GM19099 (cell line): Measurements from ENCODE around the gene LRRC23.

ENCODE experiments used
- POLR2A ChIP-seq: IDR thresholded peaks from 3 replicates; pipeline ENCODE4 v1.6.1; 2011; ENCODE audit warnings: low read depth; ENCODE audit not compliant: insufficient read length; ENCODE audit errors: extremely low read depth

The LRRC23 gene

DNA sequence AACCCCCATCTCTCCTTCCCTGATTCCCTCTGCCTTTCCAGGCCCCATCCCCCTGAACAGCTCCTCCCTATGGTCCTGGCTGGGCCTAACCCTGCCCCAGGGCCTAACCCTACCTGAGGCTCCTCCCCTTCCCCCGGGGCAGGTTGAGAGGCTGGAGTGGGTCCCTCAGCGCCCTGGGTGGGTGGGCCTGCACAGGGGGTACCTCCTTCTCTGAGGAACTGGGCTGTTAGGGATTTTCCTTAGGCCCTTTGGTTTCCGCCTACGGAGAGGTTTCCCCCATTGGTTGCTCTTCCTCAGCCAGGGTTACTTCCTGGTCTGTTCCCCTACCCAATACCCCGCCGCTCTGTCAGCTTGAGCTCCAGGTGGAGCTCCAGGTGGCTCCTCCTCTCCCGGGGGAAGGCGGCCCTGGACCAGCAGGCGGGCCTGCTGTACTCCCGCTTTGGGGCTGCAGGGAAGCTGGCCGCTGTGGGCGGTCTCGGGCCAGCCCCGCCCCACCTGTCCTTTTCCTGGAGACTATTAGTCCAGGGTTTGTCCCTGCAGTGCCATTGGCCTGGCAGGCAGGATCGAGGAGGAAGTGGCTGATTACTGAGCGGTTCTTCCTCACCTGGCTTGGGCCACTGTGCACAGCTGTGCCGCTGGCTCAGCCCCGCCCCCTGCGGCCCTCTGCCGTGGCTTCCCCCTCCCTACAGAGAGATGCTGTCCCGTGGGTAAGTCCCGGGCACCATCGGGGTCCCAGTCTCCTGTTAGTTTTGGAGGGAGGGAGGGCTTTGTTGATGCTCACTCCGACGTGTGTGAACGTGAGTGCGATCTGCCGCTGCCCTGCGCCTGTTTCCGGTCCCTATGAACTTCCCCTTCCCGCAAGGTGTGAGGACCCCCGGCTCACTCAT is 41.7 kb downstream of the LRRC23 start:
- peak; percentile 3 for TF ChIP-seq POLR2A

DNA sequence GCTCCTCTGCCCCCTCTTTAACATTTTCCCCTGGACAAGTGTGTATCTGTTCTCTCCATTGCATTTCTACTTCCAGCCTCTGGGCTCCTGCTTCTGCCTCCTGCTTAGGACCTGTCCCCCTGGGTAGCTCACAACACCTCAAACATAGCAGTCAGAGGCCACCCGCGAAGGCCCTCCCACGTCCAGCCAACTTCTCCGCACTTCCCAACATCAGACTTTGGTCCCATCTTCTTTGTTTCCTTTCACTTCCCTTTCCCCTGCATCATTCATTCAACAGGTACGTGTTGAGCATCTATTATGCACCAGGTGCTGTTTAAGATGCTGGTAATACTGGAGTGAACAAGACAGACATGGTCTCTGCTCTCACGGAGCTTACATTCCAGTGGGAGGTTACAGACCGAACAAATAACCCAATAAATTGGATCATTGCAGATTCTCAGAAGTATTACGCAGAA is 42.3 kb downstream of the LRRC23 start:
- TF ChIP-seq POLR2A = no peak

DNA sequence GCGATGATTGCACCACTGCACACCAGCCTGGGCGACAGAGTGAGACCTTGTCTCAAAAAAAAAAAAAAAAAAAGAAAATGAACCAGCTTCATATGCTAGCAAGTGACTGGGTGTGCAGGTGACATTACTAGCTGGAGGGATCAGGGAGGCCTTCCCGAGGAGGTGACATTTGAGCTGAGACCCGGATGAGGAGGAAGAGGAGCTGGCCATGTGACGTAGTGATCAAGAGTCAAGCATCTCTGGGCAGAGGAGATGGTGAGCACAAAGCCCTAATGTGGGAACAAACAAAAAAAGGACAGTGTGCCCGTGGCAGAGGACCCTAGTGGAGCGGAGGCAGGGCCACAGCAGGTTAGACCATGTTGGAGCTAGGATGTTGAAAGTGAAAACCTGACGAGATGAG is 43.0 kb downstream of the LRRC23 start:
- no peak for TF ChIP-seq POLR2A

DNA sequence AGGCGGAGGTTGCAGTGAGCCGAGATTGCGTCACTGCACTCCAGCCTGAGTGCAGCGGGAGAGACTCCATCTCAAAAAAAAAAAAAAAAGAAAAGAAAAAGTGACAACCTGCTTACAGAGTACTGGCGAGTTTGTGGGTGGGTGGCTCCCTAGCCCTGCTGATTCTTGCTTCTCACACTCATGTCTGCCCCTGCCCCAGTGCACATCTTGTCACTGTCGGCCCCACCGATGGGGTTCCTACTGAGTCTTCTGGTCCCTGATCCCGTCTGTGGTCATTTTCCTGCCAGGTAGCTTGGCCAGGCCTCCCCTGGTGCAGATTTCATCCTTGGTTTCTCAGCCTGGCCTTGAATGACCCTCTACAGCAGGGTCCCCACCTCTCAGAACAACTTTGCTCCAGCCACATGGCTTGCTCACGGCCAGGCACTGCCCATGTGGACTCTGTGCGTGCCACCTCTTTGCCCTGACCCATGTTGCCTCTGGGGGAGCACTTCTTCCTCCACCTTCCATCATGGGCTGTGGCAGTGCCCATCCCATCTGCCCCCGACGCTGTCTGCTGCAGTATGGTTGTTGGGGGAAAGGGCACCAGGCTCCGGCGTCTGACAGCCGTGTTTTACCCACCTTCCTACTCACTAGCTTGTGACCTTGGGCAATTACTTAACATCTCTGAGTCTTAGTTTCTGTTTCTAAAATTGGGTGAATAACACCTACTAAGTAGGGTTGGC is 44.4 kb downstream of the LRRC23 start:
- TF ChIP-seq POLR2A = no peak

DNA sequence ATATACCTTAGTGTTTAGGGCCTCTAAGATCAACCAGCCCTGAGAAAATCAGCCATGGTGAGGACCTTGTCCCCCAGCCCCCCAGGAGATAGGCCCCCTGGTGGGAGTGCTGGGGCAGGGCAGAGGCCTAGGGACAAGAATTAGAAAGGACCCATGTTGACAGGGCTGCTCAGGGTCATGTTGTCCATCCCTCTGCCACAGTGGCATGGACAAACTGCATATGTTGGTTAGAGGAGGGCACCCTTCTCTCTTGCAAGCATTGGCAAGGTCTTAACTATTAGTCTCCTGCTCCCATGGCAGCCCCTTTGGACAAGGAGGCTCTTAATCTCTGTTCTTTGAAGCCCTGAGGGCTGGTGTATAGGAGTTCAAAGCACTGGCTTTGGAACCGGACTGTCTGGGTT is 45.8 kb downstream of the LRRC23 start:
- TF ChIP-seq POLR2A = no peak

DNA sequence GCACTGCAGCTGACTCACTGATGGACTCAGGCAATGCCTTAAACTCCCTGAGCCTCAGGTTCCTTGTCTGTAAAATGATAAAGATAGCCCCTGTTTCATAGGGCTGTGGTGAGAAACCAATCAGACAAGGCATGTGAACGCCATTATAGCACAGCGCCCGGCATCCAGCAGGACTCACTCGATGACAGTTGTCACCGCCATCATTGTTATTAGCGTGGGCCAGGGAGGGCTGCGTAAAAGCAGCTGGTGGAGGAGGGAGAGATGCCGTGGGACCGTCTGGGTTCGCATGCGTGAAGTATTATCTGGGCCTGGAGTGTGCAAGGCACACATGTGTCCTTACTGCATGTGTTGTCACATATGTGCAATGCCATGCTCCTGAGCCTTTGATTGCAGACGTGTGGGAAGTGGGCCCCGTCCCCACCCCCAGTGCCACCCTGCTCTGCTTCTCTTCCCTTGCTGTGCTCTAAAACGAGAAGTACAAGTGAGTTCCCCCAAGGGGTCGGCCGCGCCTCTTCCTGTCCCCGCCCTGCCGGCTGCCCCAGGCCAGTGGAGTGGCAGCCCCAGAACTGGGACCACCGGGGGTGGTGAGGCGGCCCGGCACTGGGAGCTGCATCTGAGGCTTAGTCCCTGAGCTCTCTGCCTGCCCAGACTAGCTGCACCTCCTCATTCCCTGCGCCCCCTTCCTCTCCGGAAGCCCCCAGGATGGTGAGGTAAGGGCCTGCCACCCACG is 46.4 kb downstream of the LRRC23 start, which contains the start of gene PTPN6:
PTPN6 (plus strand) TSS at position 546 of the 730 bp plus-strand sequence; CDS start at position 703, 157 bp downstream.
- TF ChIP-seq POLR2A = peak; percentile 96

DNA sequence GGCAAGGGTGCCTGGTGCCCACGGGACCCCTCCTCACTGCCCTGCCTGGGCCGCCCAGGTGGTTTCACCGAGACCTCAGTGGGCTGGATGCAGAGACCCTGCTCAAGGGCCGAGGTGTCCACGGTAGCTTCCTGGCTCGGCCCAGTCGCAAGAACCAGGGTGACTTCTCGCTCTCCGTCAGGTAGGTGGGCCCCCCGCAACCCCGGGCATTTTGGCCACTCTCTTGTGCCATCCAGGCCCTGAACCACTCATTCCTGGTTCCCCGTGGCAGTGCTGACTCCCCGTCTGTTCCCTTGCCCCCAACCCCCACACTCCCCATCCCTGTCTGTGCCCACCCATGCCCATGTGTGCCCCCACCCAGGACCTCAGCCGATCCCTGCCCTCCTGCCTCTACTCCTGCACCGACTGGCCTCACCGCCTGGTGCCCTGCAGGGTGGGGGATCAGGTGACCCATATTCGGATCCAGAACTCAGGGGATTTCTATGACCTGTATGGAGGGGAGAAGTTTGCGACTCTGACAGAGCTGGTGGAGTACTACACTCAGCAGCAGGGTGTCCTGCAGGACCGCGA is 47.0 kb downstream of the LRRC23 start:
- no peak for TF ChIP-seq POLR2A

DNA sequence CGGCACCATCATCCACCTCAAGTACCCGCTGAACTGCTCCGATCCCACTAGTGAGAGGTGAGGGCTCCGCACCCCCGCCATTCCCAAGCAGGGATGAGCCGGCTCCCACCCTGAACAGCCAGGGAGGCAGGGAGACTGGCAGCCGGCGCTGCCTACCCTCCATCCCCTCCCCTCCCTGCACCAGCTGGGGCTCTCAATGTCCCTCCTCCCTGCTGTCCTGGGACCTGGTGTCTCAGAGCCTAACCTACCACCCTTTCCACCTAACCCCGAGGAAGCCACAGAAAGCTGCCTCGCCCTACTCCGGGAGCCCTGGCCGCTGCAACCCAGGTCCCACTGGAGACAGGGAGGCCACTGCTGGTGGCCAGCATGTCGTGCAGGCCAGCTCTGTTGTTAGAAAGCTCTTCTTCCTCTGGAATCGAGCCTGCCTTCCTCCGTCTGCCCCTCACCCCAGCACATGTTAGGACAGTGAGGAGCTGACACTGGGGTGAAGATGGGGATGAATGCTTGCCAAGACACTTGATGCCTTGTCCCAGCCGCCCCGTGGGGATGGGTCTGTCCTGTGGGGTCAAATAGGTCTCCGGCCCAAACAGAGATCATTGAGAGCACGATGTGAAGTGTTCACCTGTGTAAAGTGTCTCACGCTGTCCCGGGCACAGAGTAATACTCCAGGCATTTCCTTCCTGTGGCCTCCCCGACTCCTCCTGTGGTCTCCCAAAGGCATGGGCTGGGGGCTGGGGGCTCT is 47.7 kb downstream of the LRRC23 start:
- peak; percentile 57 for TF ChIP-seq POLR2A

DNA sequence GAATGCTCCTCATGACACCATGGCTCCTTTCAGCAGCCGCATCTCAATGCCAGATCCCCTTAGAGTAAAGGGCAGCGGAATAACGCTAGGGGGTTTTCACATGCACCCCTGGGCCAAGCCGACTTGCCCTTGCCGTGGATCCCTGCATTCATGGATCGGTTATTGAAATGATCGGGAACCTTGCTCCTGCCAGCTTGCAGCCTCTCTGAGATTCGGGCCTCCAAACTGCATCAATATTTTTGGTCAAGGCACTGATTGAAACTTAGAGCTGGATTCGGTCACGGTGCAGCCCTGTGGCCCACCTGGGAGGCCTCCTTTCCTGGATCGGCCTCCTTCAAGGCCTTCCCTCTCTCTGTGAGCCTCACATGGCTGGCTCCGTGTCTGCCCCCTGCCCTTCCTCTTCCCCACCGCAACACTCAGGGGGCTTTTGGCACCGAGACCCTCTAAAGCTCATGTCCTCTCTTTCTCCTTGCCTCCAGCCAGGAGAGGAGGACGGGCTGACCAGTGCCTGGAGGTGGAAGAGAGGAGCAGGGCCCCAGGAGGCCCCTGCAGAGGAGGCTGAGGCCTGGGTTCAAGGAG is 48.3 kb downstream of the LRRC23 start:
- TF ChIP-seq POLR2A = no peak

DNA sequence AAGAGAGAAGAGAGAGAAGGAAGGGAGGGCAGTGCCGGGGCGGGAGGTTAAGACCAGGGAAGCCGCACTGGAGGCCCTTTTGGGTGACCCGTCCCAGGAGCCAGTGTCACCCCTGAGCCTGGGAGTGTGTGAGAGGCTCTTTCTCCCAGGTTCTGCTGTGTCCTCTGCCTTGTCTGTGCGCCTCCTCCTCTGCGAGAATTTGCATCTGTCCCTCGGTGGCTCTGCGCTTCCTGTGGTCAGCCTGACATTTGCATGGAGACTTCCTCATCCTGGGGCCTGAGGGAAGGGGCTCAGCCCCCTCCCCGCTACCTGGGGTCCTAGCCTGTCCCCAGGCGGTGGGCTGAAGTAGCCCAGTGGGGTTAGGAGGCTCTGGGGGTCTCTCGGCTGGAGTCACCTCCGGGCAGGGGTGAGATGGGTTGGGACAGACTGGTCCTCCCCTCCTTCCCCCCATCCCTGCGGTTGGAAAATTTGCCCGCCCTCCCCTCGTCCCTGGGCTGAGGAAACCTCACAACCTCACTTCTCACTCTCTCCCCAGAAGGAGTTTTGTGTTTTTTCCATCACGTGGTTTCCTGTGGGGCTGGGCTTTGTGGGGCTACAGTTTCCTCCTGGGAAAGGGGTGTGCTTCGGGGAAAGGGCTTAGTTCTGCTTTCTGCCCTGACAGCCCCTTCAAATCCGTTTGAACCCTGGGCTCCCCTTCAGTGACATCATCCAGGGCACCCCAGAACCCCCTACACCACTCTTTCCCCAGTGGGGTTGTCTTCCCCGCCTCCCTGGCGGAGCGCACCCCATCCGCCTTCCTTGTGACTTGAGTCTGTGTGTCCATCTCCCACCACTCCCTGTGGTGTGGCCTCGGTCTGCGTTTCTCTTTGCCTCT is 49.1 kb downstream of the LRRC23 start:
- peak; percentile 99 for TF ChIP-seq POLR2A

DNA sequence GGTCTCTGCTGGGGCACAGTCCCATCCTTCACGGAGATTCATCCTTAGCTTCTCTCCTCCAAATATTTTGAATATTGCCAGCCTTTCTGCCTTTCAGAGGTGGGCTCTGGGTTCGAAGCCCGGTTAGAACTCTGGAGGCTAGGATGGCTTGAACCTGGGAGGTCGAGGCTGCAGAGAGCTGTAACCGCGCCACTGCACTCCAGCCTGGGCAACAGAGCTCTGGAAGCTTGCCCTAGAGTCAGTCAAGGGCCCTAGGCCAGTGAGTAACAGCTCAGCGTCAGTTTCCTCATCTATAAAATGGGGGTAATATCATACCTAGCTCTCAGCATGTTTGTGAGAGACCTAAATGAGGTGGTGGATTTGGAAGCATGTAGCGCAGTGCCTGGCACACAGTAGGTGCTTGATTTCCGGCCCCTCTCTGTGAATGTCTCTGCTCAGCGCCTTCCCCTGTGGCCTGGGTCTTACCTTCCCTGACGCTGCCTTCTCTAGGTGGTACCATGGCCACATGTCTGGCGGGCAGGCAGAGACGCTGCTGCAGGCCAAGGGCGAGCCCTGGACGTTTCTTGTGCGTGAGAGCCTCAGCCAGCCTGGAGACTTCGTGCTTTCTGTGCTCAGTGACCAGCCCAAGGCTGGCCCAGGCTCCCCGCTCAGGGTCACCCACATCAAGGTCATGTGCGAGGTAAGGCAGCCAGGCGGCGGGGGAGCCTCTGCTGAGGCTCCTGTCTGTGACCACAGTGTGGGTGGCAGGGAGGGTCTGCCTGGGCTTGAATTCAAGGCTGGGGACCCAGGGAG is 49.9 kb downstream of the LRRC23 start:
- no peak for TF ChIP-seq POLR2A
